Central memory CD4-positive, alpha-beta T cell (primary cell): ENCODE data around the gene LMBRD2.

Source experiments
- DNase-seq: peaks from one replicate; pipeline ENCODE4 v3.0.0; 2022

Gene LMBRD2

GRCh38 chr5:36099748-36100147 lies 51.9 kb downstream of the LMBRD2 start:
- DNase-seq, result no peak

- no peak for DNase-seq
Observed at GRCh38 chr5:36096486-36096885, 55.2 kb downstream of the LMBRD2 start.

DNA sequence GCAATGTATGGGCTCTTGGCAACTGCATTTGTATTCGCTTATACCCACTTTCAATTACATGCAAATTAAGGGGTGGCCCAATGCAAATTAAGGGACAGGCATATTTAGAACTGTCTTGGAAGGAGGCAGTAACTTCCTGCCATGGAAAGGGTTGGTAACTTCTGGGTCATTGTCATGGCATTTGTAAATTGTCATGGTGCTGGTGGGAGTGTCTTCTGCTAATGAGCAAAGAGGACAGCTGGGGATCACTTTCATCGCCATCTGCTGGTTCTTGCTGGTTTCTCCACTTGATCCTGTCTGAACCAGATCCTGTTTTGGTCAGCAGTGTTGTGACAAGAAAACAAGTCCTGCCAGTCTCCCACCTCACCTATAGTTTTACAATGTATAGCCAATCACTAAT lies 61.7 kb downstream of the LMBRD2 start:
- no peak for DNase-seq

GRCh38 chr5:36079200-36079781 lies 72.4 kb downstream of the LMBRD2 start:
- DNase-seq, result peak; percentile 6

- no peak for DNase-seq
Observed at GRCh38 chr5:36078430-36078829, 73.3 kb downstream of the LMBRD2 start.

- no peak for DNase-seq
Observed at GRCh38 chr5:36073595-36074216, 78.0 kb downstream of the LMBRD2 start.

DNA sequence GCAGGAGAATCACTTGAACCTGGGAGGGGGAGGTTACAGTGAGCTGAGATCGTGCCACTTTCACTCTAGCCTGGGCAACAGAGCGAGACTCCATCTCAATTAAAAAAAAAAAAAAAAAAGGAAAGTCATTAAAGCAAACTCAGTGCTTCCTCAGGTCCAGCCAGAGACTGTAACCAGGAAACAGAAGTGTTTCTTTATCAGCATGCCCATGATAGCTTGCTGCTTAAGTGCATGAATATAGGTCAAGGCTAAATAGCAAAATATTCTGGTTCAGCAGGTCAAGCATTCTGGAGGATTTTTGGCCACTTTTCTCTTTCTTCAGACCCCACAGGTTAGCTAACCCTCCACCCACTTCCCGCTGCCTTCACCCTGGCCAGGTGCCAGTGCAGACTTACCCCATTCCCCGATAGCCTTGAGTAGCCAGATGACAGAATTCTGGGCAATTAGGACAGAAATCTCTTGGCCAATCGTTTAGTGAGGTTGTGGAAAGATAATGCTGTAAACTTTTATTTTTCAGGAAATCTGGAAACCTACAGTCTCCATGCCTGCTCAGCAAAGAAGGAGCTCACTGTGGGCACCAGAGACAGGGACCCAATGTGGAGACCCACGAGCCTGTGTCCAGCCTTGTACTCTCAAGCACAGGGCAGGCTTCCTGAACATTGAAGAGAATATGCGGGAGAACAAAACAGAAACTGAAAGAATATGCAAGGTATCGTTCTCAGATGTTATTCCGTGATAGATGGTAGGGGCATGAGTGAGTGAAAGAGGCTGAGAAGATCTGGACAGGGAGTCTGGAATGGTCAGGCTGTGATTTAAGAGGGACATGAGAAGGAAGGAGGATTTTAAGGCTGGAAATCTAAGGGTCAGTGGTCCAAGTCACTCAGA lies 80.8 kb downstream of the LMBRD2 start:
- DNase-seq, result no peak

GRCh38 chr5:36068751-36069281 lies 82.9 kb downstream of the LMBRD2 start:
- DNase-seq, result no peak

- no peak for DNase-seq
Observed at GRCh38 chr5:36066540-36067210, 85.0 kb downstream of the LMBRD2 start, which contains the start of gene UGT3A2. Gene UGT3A2, minus strand, starts transcription at chr5:36066882. Its CDS starts 93 bp downstream, at chr5:36066789.

DNA sequence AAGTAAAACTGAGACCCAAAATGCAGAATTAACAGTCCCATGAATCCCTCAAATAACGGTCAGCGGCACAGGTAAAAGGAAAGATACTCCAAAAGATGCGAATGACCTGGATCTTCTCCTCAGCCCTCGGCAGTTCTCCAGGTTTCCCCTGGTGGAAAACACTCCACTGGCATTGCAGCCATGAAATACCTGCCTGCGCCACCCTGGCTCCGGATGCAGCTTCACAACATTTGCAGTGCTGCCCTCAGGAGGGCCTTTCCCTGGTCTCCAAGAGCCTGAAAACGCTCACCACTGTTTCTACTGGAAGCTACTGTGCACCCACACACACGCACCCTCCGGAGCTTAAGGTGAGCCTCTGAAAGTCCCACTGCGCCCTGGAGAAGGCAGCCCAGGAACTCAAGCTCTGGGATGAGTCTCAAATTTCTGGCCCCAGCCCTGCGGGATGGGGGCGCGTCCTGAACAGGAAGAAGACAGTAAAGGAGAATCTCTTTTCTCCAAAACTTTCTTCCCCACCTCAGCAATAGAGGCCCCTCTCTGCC lies 85.6 kb downstream of the LMBRD2 start:
- no peak for DNase-seq

DNA sequence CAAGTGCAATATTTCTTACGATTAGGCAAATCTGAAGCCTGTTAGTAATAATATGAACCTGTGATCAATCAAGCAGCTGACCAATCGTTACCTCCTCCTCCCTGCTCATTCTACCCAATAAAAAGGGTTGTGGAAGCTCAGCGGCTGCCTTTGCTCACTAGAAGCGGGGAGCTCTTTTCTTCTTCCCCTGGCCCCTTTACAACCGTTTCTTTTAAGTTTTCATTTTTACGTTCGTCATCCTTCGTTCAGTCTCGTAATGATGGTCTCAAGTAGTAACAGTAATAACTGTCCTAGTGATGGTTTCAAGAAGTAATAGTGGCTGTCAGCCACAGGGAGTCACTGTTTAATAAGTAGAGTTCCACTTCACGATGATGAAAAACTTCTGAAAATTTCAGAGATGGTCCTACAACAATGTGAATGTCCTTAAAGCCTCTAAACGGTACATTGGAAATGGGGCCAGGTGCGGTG lies 91.2 kb downstream of the LMBRD2 start:
- DNase-seq, result no peak

GRCh38 chr5:36059571-36060419 lies 91.9 kb downstream of the LMBRD2 start:
- DNase-seq, result no peak

DNA sequence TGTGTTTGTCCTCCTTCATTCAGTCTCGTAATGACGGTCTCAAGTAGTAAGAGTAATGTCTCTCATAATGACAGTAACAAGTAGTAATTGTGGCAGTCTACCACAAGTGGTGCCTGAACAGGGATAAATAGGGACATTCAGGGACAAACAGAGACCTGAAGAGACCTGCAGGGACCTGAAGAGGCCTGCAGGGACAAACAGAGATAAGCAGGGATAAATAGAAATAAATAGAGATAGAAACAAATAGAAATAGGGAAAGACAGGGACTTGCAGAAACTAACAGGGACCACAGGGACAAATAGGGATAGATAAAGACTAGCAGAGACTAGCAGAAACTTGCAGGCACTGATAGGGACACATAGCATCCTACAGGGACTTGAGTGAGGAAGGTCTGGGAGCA lies 92.9 kb downstream of the LMBRD2 start:
- no peak for DNase-seq

DNA sequence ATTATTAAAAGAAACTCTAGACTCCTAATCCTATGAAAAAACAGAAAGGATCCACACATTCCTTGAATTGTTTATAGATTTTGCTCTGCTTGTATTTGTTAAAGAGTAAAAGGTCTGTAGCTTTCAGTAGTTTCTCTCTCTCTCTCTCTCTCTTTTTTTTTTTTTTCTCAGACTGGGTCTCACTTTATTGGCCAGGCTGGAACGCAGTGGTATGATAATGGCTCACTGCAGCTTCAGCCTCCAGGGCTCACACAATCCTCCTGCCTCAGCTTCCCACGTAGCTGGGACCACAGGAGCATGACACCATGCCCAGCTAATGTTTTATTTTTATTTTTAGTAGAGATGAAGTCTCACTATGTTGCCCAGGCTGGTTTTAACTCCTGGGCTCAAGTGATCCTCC lies 94.3 kb downstream of the LMBRD2 start:
- DNase-seq, result no peak

- DNase-seq, result no peak
Observed at GRCh38 chr5:36056422-36056821, 95.3 kb downstream of the LMBRD2 start.

DNA sequence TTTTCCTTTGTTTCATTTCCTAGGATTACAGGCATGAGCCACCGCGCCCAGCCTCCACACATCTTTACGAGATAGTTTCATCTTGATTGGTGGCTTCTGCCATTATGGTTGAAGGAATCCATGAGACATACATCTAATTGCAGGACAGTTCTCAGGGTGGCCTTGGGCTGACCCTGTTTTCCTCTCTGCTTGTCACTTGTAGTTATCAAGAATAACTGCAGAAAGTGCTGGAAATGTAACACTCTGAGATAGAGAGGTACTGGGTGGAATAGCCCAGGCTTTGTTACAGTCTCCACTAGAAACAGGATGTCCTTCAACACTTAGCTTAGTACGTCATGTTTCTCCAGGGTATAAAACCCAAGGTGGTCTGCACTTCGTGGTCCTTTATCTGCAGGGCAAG lies 95.7 kb downstream of the LMBRD2 start:
- no peak for DNase-seq

DNA sequence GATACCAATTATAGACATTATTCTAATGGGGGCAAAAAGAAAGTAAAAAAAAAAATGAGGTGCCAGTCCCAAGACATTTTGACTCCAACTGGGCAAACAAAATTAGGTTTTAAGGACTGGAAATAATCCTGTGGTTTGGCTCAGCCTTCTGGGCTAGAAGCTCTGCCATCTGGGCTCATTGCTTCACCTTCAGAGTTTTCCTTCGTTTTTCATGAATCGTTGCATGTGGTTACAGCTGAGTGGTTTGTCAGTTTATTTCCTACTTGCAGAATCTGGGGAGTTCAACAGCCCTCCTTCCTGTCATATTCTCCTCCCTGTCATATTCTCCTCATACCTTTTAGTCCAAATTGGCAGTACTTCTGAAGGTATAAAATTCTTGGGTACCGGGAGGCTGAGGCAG lies 97.0 kb downstream of the LMBRD2 start:
- DNase-seq, result no peak

- DNase-seq, result no peak
Observed at GRCh38 chr5:36052538-36052937, 99.1 kb downstream of the LMBRD2 start.

DNA sequence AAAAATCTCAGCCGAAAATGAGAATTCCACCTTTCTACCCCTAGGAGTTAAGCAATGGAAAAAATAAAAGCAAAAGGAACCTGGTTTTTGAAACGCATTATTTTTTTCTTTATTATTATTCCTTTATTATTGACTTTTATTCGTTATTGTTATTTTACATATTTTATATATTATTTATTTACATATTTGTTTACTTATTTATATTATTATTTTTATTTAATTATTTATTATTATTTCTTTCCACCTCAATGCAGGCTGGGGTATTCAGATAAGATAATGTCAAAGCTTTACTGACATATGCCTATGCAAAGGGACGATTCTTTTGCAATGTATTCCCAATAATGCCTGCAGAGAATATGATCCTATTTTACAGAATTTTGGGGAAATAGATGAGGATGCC lies 101.7 kb downstream of the LMBRD2 start:
- no peak for DNase-seq
